AG04449 (cell line): ENCODE measurements around the gene CDHR3.
"Not testable (repeated sequence)": the region's sequence is repeated elsewhere in the genome, so short reads cannot be mapped to it uniquely, and the experiment has no call there.

ENCODE experiments used
- CTCF ChIA-PET: fragments of 350-600 bp; formaldehyde crosslinking; extraction: SDS; loops from one replicate; lab custom pipeline; 2021; ENCODE audit warnings: antibody characterized with exemption; lab: Yijun Ruan, JAX
- POLR2A ChIA-PET: fragments of 400-600, 350-600 bp; formaldehyde crosslinking; extraction: SDS; loops from one replicate; lab custom pipeline; 2020; ENCODE audit warnings: antibody characterized with exemption, inconsistent platforms; lab: Yijun Ruan, JAX
- DNase-seq: peaks from one replicate; pipeline ENCODE4 v3.0.0-alpha.2; 2010; ENCODE audit warnings: low read depth, low spot score
- H3K4me3 ChIP-seq: 2 replicates; pipeline ENCODE4 v1.5.1; 2011; ENCODE audit warnings: low read depth, mild to moderate bottlenecking, control low read depth, low read length
- TF ChIP-seq, protein P1 (sequence below): IDR thresholded peaks from one replicate; pipeline ENCODE4 v1.5.1; 2011; ENCODE audit warnings: mild to moderate bottlenecking, moderate library complexity, low read length, control low read depth, inconsistent platforms; ENCODE audit not compliant: insufficient read depth; ENCODE audit errors: missing control alignments

The CDHR3 gene

GRCh38 chr7:105979405-105979804 lies 16.3 kb downstream of the CDHR3 start:
- no peak overlapping the region for H3K4me3 ChIP-seq
- ChIA-PET POLR2A (no interaction called here), CTCF (interaction anchor here (0.8 kb wide), 1 partner anchor 44 kb away, joined by 3 read pairs; no protein-coding TSS in a partner anchor)
- TF ChIP-seq, protein P1, sequence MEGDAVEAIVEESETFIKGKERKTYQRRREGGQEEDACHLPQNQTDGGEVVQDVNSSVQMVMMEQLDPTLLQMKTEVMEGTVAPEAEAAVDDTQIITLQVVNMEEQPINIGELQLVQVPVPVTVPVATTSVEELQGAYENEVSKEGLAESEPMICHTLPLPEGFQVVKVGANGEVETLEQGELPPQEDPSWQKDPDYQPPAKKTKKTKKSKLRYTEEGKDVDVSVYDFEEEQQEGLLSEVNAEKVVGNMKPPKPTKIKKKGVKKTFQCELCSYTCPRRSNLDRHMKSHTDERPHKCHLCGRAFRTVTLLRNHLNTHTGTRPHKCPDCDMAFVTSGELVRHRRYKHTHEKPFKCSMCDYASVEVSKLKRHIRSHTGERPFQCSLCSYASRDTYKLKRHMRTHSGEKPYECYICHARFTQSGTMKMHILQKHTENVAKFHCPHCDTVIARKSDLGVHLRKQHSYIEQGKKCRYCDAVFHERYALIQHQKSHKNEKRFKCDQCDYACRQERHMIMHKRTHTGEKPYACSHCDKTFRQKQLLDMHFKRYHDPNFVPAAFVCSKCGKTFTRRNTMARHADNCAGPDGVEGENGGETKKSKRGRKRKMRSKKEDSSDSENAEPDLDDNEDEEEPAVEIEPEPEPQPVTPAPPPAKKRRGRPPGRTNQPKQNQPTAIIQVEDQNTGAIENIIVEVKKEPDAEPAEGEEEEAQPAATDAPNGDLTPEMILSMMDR: no peak
- DNase-seq: no peak

GRCh38 chr7:105980645-105981396 lies 17.8 kb downstream of the CDHR3 start:
- ChIA-PET POLR2A (no interaction called here), CTCF (interaction anchor here (1.0 to 1.2 kb wide), 3 partner anchors 9 to 39 kb away, joined by 3 to 4 read pairs (median 3); no protein-coding TSS in a partner anchor)
- no peak overlapping the region for H3K4me3 ChIP-seq
- no peak for DNase-seq
- TF ChIP-seq, protein P1: no peak

DNA sequence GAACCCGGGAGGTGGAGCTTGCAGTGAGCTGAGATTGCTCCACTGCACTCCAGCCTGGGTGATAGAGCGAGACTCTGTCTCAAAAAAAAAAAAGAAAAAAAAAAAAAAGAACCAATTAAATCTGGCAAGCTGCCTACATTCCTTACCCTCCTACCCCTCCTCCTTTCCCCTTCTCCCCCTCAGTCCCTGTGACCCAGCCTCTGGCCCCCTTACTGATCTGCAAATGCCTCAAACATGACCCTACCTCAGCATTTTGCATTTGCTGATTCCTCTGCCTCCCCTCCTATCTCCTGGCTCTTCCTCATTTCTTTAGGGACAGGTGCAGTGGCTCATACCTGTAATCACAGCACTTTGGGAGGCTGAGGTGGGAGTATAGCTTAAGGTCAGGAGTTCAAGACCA lies 19.3 kb downstream of the CDHR3 start:
- TF ChIP-seq, protein P1: no peak
- POLR2A ChIA-PET: no interaction called here
- no peak overlapping the region for H3K4me3 ChIP-seq
- CTCF ChIA-PET: no interaction called here
- DNase-seq: no peak

- CTCF ChIA-PET: interaction anchor here (1.6 to 2.2 kb wide), 2 partner anchors 9 to 24 kb away, joined by 4 to 8 read pairs; no protein-coding TSS in a partner anchor
- DNase-seq, POLR2A ChIA-PET, H3K4me3 ChIP-seq: not testable (repeated sequence)
Observed at GRCh38 chr7:105984808-105985207, 21.7 kb downstream of the CDHR3 start.

DNA sequence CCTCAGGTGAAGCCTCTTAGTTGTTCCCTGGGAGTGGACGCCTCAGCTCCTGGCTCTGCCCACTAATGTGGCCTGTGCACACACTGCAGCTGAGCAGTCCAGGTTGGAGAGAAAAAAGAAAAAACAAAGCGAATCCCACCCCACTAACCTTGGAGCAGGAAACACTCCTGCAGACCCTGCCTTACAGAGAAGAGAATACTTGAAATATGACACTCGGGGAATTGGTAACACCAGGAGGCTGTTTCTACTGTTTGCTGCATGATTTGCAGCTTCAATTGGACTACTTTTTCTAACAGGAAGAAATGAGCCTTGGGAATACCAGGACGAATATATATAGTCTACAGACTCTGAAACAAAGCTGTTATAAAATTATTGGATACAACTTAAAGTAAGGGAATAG lies 22.2 kb downstream of the CDHR3 start:
- CTCF ChIA-PET: interaction anchor here (1.6 to 2.2 kb wide), 2 partner anchors 9 to 24 kb away, joined by 4 to 8 read pairs; no protein-coding TSS in a partner anchor
- DNase-seq: no peak
- H3K4me3 ChIP-seq: no peak overlapping the region
- TF ChIP-seq, protein P1: no peak
- POLR2A ChIA-PET: no interaction called here

DNA sequence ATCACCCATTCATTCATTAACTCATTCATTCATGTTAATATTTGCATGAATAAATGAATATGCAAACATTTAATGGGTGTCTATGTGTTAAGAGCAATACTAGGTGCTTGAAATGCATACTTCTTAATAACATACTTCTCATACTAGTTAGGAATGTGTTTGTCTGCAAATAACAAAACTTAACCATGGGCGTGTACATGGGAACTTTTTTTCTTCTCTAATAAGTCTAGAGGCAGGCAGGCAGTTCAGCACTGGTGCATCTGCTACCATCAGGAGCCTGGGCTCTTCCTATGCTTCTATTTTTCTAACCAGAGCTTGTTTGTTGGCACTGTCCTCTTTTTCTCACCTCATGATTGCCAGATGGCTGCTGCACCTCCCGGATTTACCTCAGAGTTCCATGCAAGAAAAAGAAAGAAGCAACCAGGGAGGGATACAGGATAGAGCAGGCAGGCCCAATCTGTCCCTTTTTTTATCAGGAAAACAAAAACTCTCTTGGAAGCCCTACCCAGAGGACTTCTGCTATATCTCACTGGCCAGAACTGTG lies 22.7 kb downstream of the CDHR3 start:
- POLR2A ChIA-PET: no interaction called here

More for the DNA sequence above, 22.7 kb downstream of the CDHR3 start:
- CTCF ChIA-PET: interaction anchor here (1.6 kb wide), 1 partner anchor 23 kb away, joined by 8 read pairs; no protein-coding TSS in a partner anchor
- DNase-seq: no peak
- no peak overlapping the region for H3K4me3 ChIP-seq
- TF ChIP-seq, protein P1: no peak
